ENCODE measurements around the gene STRBP.

STRBP gene

GRCh38 chr9:123098096-123098459, 170.3 kb downstream of the STRBP start:
- DNase-seq (ENCODE audit: low read depth, low spot score) = no peak

GRCh38 chr9:123097430-123098095, 170.8 kb downstream of the STRBP start:
- DNase-seq (ENCODE audit: low read depth, low spot score) = no peak

GRCh38 chr9:123096987-123097386, 171.4 kb downstream of the STRBP start:
- no peak for DNase-seq (ENCODE audit: low read depth, low spot score)

GRCh38 chr9:123093141-123093540, 175.2 kb downstream of the STRBP start:
- no peak for DNase-seq (ENCODE audit: low read depth, low spot score)

- DNase-seq (ENCODE audit: low read depth, low spot score) = no peak
Observed at GRCh38 chr9:123091459-123091858, 176.9 kb downstream of the STRBP start.

GRCh38 chr9:123090956-123091355, 177.4 kb downstream of the STRBP start:
- DNase-seq (ENCODE audit: low read depth, low spot score) = no peak

- DNase-seq (ENCODE audit: low read depth, low spot score) = no peak
Observed at GRCh38 chr9:123090198-123090896, 178.0 kb downstream of the STRBP start.

GRCh38 chr9:123089790-123090189, 178.6 kb downstream of the STRBP start:
- DNase-seq (ENCODE audit: low read depth, low spot score) = no peak

- DNase-seq (ENCODE audit: low read depth, low spot score) = no peak
Observed at GRCh38 chr9:123089040-123089439, 179.3 kb downstream of the STRBP start.

GRCh38 chr9:123087359-123087888, 181.0 kb downstream of the STRBP start:
- DNase-seq (ENCODE audit: low read depth, low spot score) = no peak

GRCh38 chr9:123085916-123086315, 182.5 kb downstream of the STRBP start:
- DNase-seq (ENCODE audit: low read depth, low spot score) = no peak

GRCh38 chr9:123084256-123084655, 184.1 kb downstream of the STRBP start:
- no peak for DNase-seq (ENCODE audit: low read depth, low spot score)

GRCh38 chr9:123083680-123084079, 184.7 kb downstream of the STRBP start:
- no peak for DNase-seq (ENCODE audit: low read depth, low spot score)

- DNase-seq (ENCODE audit: low read depth, low spot score) = peak; percentile 70
Observed at GRCh38 chr9:123081824-123082223, 186.6 kb downstream of the STRBP start.

GRCh38 chr9:123080444-123080843, 187.9 kb downstream of the STRBP start:
- no peak for DNase-seq (ENCODE audit: low read depth, low spot score)

GRCh38 chr9:123074628-123075027, 193.8 kb downstream of the STRBP start:
- DNase-seq (ENCODE audit: low read depth, low spot score) = no peak

- peak; percentile 77 for DNase-seq (ENCODE audit: low read depth, low spot score)
Observed at GRCh38 chr9:123073991-123074422, 194.4 kb downstream of the STRBP start.

- DNase-seq (ENCODE audit: low read depth, low spot score) = no peak
Observed at GRCh38 chr9:123073441-123073840, 194.9 kb downstream of the STRBP start.

- no peak for DNase-seq (ENCODE audit: low read depth, low spot score)
Observed at GRCh38 chr9:123072407-123072995, 195.9 kb downstream of the STRBP start.

All from astrocyte of the hippocampus (primary cell).